ENCODE measurements around the gene PRDM16. TPM values are rescaled to one million over a fixed set of nuclear protein-coding genes. Genes with fewer than 3 reads are reported as not detected.

Gene PRDM16
- total and polyA plus RNA-seq, 4 donors = 0.05 to 0.67 (median 0.19) TPM

DNA sequence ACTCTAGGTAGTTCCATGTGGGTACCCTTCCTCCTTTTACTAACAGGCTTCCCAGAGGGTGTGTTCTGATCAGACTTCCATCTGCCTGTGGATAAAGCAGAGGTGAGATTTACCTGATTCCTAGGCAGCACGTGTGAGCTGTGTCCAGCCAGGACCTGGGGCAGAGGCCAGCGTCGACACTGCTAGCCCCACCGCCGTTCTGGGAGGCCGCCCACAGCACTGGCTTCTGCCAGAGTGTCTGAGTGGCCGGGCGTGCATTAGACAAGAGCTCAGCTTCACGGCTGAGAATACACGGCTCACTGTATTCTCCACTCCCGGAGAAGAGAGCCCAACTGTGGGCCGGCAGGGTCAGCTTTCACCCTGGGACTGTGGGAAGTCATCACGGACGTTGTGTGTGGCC, 82.5 kb downstream of the PRDM16 start:
- H3K9ac ChIP-seq (ENCODE audit: low read depth in 1 of 2, low read length in 2 of 2) = no peak overlapping the region
- TF ChIP-seq HNF4G (IDR thresholded peaks at IDR 0.05) (no peak), EGR1 (IDR thresholded peaks at IDR 0.05; ENCODE audit: low read depth in 2 of 2) (no peak), NR2F2 (IDR thresholded peaks at IDR 0.05) (no peak), HNF4A (conservative IDR thresholded peaks at IDR 0.05) (no peak), RXRA (IDR thresholded peaks at IDR 0.05) (no peak), ZBTB33 (IDR thresholded peaks at IDR 0.05) (no peak), RAD21 (IDR thresholded peaks at IDR 0.05) (no peak)
- H3K9me3 ChIP-seq (ENCODE audit: control insufficient read depth in 4 of 4, low read length in 3 of 4) = no peaks in the 10 kb centered on the region
- no peaks in the 10 kb centered on the region for H3K27me3 ChIP-seq (ENCODE audit: control insufficient read depth in 4 of 4, insufficient read depth in 4 of 4, low read length in 3 of 4)
- no peaks in the 10 kb centered on the region for H3K4me1 ChIP-seq (ENCODE audit: control insufficient read depth in 4 of 4, insufficient read depth in 4 of 4, low read length in 3 of 4)
- WGBS = 84% methylated on average over 14 of the region's 14 CpGs
- no peak for DNase-seq (ENCODE audit: low spot score)
- H3K4me3 ChIP-seq (ENCODE audit: low read depth in 1 of 3, low read length in 3 of 3) = no peak overlapping the region
- no peak overlapping the region for H3K27ac ChIP-seq (ENCODE audit: low read depth in 1 of 2, low read length in 2 of 2)
- H3K36me3 ChIP-seq (ENCODE audit: control insufficient read depth in 4 of 4, insufficient read depth in 3 of 4, low read depth in 1 of 4, low read length in 3 of 4) = no peaks in the 10 kb centered on the region

- no peak for DNase-seq (ENCODE audit: low spot score)
- H3K27me3 ChIP-seq (ENCODE audit: control insufficient read depth in 4 of 4, insufficient read depth in 4 of 4, low read length in 3 of 4) = no peaks in the 10 kb centered on the region
- no peaks in the 10 kb centered on the region for H3K36me3 ChIP-seq (ENCODE audit: control insufficient read depth in 4 of 4, insufficient read depth in 3 of 4, low read depth in 1 of 4, low read length in 3 of 4)
- no peak overlapping the region for H3K9ac ChIP-seq (ENCODE audit: low read depth in 1 of 2, low read length in 2 of 2)
- no peak overlapping the region for H3K27ac ChIP-seq (ENCODE audit: low read depth in 1 of 2, low read length in 2 of 2)
- H3K4me1 ChIP-seq (ENCODE audit: control insufficient read depth in 4 of 4, insufficient read depth in 4 of 4, low read length in 3 of 4) = no peaks in the 10 kb centered on the region
- no peak overlapping the region for H3K4me3 ChIP-seq (ENCODE audit: low read depth in 1 of 3, low read length in 3 of 3)
- TF ChIP-seq GABPA (IDR thresholded peaks at IDR 0.05 in 1 of 2, conservative IDR thresholded peaks at IDR 0.05 in 1 of 2) = no peak
- TF ChIP-seq, protein P1, sequence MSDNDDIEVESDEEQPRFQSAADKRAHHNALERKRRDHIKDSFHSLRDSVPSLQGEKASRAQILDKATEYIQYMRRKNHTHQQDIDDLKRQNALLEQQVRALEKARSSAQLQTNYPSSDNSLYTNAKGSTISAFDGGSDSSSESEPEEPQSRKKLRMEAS (IDR thresholded peaks at IDR 0.05) = no peak
- no peak for TF ChIP-seq RAD21 (IDR thresholded peaks at IDR 0.05)
- no peak for TF ChIP-seq RXRA (IDR thresholded peaks at IDR 0.05)
- TF ChIP-seq REST (IDR thresholded peaks at IDR 0.05) = no peak
- H3K9me3 ChIP-seq (ENCODE audit: control insufficient read depth in 4 of 4, low read length in 3 of 4) = no peaks in the 10 kb centered on the region
Observed at GRCh38 chr1:3152143-3152542, 83.1 kb downstream of the PRDM16 start.

GRCh38 chr1:3153197-3153596, 84.2 kb downstream of the PRDM16 start:
- no peak for DNase-seq (ENCODE audit: low spot score)
- H3K9ac ChIP-seq (ENCODE audit: low read depth in 1 of 2, low read length in 2 of 2) = no peak overlapping the region
- no peak overlapping the region for H3K27ac ChIP-seq (ENCODE audit: low read depth in 1 of 2, low read length in 2 of 2)
- H3K4me3 ChIP-seq (ENCODE audit: low read depth in 1 of 3, low read length in 3 of 3) = no peak overlapping the region
- no peaks in the 10 kb centered on the region for H3K9me3 ChIP-seq (ENCODE audit: control insufficient read depth in 4 of 4, low read length in 3 of 4)
- no peak for TF ChIP-seq RXRA (IDR thresholded peaks at IDR 0.05)
- no peak for TF ChIP-seq SP1 (IDR thresholded peaks at IDR 0.05)
- no peak for TF ChIP-seq ZBTB33 (IDR thresholded peaks at IDR 0.05)
- TF ChIP-seq EGR1 (IDR thresholded peaks at IDR 0.05; ENCODE audit: low read depth in 2 of 2) = no peak
- no peak for TF ChIP-seq JUND (IDR thresholded peaks at IDR 0.05)
- TF ChIP-seq HNF4A (conservative IDR thresholded peaks at IDR 0.05) = no peak
- TF ChIP-seq, protein P1 (IDR thresholded peaks at IDR 0.05) = no peak
- TF ChIP-seq, protein P2, sequence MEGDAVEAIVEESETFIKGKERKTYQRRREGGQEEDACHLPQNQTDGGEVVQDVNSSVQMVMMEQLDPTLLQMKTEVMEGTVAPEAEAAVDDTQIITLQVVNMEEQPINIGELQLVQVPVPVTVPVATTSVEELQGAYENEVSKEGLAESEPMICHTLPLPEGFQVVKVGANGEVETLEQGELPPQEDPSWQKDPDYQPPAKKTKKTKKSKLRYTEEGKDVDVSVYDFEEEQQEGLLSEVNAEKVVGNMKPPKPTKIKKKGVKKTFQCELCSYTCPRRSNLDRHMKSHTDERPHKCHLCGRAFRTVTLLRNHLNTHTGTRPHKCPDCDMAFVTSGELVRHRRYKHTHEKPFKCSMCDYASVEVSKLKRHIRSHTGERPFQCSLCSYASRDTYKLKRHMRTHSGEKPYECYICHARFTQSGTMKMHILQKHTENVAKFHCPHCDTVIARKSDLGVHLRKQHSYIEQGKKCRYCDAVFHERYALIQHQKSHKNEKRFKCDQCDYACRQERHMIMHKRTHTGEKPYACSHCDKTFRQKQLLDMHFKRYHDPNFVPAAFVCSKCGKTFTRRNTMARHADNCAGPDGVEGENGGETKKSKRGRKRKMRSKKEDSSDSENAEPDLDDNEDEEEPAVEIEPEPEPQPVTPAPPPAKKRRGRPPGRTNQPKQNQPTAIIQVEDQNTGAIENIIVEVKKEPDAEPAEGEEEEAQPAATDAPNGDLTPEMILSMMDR (IDR thresholded peaks at IDR 0.05; ENCODE audit: low read depth, low read length, missing input control) = no peak
- no peak for TF ChIP-seq NR2F2 (IDR thresholded peaks at IDR 0.05)
- H3K27me3 ChIP-seq (ENCODE audit: control insufficient read depth in 4 of 4, insufficient read depth in 4 of 4, low read length in 3 of 4) = no peaks in the 10 kb centered on the region
- H3K36me3 ChIP-seq (ENCODE audit: control insufficient read depth in 4 of 4, insufficient read depth in 3 of 4, low read depth in 1 of 4, low read length in 3 of 4) = no peaks in the 10 kb centered on the region
- WGBS = 91% methylated on average over 13 of the region's 13 CpGs
- no peaks in the 10 kb centered on the region for H3K4me1 ChIP-seq (ENCODE audit: control insufficient read depth in 4 of 4, insufficient read depth in 4 of 4, low read length in 3 of 4)
